A549 (cell line): ENCODE results near the gene GPR55.

Experiments
- BHLHE40 ChIP-seq: IDR thresholded peaks from 2 replicates; pipeline ENCODE4 v1.6.1; 2012; ENCODE audit warnings: low read depth, low read length, inconsistent platforms
- CTCF ChIP-seq: fragments of >200 bp; sonication (Bioruptor Twin); formaldehyde crosslinking; IDR thresholded peaks from 3 replicates; pipeline ENCODE4 v1.5.1; 2016
- ESRRA ChIP-seq: fragments of 150-350 bp; IDR thresholded peaks from 2 replicates; pipeline ENCODE4 v1.6.1; 2014; ENCODE audit warnings: mild to moderate bottlenecking, low read length, borderline replicate concordance
- HOXA7 ChIP-seq: fragments of 250-450 bp; sonication (Bioruptor Pico); IDR thresholded peaks from 2 replicates; pipeline ENCODE4 v1.5.0; 2020; ENCODE audit warnings: mild to moderate bottlenecking, moderate library complexity
- JUNB ChIP-seq: fragments of >200 bp; sonication (Bioruptor Twin); formaldehyde crosslinking; IDR thresholded peaks from 2 replicates; pipeline ENCODE4 v1.6.1; 2016
- MAX ChIP-seq: IDR thresholded peaks from 2 replicates; pipeline ENCODE4 v1.6.1; 2012
- POLR2A ChIP-seq: IDR thresholded peaks from 2 replicates; pipeline ENCODE4 v1.6.1; 2012; ENCODE audit warnings: mild to moderate bottlenecking, low read length
- RCOR1 ChIP-seq: fragments of 150-350 bp; IDR thresholded peaks from 2 replicates; pipeline ENCODE4 v1.6.1; 2014; ENCODE audit warnings: antibody characterized with exemption, low read length, low read depth
- RNF2 ChIP-seq: fragments of 200-600 bp; sonication (generic); IDR thresholded peaks from 2 replicates; pipeline ENCODE4 v1.6.1; 2016; ENCODE audit warnings: low read depth, mild to moderate bottlenecking, antibody characterized with exemption, moderate library complexity, borderline replicate concordance
- ZSCAN20 ChIP-seq: fragments of 250-450 bp; sonication (Bioruptor Pico); IDR thresholded peaks from 2 replicates; pipeline ENCODE4 v1.8.0; 2022; ENCODE audit warnings: mild to moderate bottlenecking, moderate library complexity

- TF ChIP-seq MAX (no peak), POLR2A (no peak), JUNB (no peak), CTCF (no peak), RNF2 (no peak), ESRRA (no peak), ZSCAN20 (CRISPR knock-in tag) (no peak), RCOR1 (no peak), BHLHE40 (no peak), HOXA7 (no peak)
Observed at GRCh38 chr2:230960026-230960425, 35.0 kb upstream of the GPR55 start.
